Liver (tissue), 9 donors: ENCODE measurements around the gene KIAA0753. TPM values are rescaled to one million over a fixed set of nuclear protein-coding genes. Genes with fewer than 3 reads are reported as not detected.
A peak's percentile ranks its signal among the peaks of the same experiment; 100 is the strongest.

ENCODE experiments used
- DNase-seq: peaks from one replicate; pipeline ENCODE4 v3.0.0-alpha.2; 2017; ENCODE audit warnings: low spot score
- H3K27ac ChIP-seq, 2 donors: one replicate each; pipeline ENCODE4 v1.7.0; 2013; ENCODE audit warnings: inconsistent platforms in 2 of 2, low read length in 2 of 2, control low read depth in 1 of 2, low read depth in 1 of 2, mild to moderate bottlenecking in 1 of 2
- H3K27me3 ChIP-seq, 4 donors: one replicate each; pipeline versions ENCODE4 v1.6.1 to v1.7.0; 2013; ENCODE audit warnings: low read length in 3 of 4, inconsistent platforms in 1 of 4, mild to moderate bottlenecking in 1 of 4, moderate library complexity in 1 of 4; ENCODE audit not compliant: control insufficient read depth in 4 of 4, insufficient read depth in 4 of 4
- H3K36me3 ChIP-seq, 4 donors: one replicate each; pipeline versions ENCODE4 v1.6.1 to v1.7.0; 2013; ENCODE audit warnings: low read length in 3 of 4, mild to moderate bottlenecking in 3 of 4, low read depth in 1 of 4, moderate library complexity in 1 of 4; ENCODE audit not compliant: control insufficient read depth in 4 of 4, insufficient read depth in 3 of 4
- H3K4me1 ChIP-seq, 4 donors: one replicate each; pipeline versions ENCODE4 v1.6.1 to v1.7.0; 2013; ENCODE audit warnings: low read length in 3 of 4, mild to moderate bottlenecking in 3 of 4, moderate library complexity in 1 of 4; ENCODE audit not compliant: control insufficient read depth in 4 of 4, insufficient read depth in 4 of 4
- H3K4me3 ChIP-seq, 3 donors: one replicate each; pipeline versions ENCODE4 v1.6.1 to v1.7.0; 2013; ENCODE audit warnings: low read length in 3 of 3, control low read depth in 1 of 3, low read depth in 1 of 3, mild to moderate bottlenecking in 1 of 3
- H3K9ac ChIP-seq, 2 donors: one replicate each; pipeline ENCODE4 v1.7.0; 2013; ENCODE audit warnings: low read length in 2 of 2, mild to moderate bottlenecking in 2 of 2, moderate library complexity in 2 of 2, control low read depth in 1 of 2, low read depth in 1 of 2
- H3K9me3 ChIP-seq, 4 donors: one replicate each; pipeline versions ENCODE4 v1.6.1 to v1.7.0; 2013; ENCODE audit warnings: low read length in 3 of 4; ENCODE audit not compliant: control insufficient read depth in 4 of 4
- GABPA ChIP-seq, 2 donors: IDR thresholded peaks in 1 of 2; conservative IDR thresholded peaks in 1 of 2; 2 replicates each; pipeline ENCODE4 v1.6.1; 2016; ENCODE audit warnings: antibody characterized with exemption in 2 of 2, mild to moderate bottlenecking in 1 of 2, moderate library complexity in 1 of 2
- HNF4A ChIP-seq, 2 donors: conservative IDR thresholded peaks; 2 replicates each; pipeline ENCODE4 v1.6.1; 2016; ENCODE audit warnings: antibody characterized with exemption in 2 of 2, mild to moderate bottlenecking in 2 of 2
- HNF4G ChIP-seq: IDR thresholded peaks from 2 replicates; pipeline ENCODE4 v1.6.1; 2016; ENCODE audit warnings: antibody characterized with exemption
- JUND ChIP-seq, 2 donors: IDR thresholded peaks; 2 replicates each; pipeline ENCODE4 v1.6.1; 2016; ENCODE audit warnings: antibody characterized with exemption in 2 of 2
- NR2F2 ChIP-seq: IDR thresholded peaks from 2 replicates; pipeline ENCODE4 v1.6.1; 2016; ENCODE audit warnings: antibody characterized with exemption
- RAD21 ChIP-seq, 2 donors: IDR thresholded peaks; 2 replicates each; pipeline ENCODE4 v1.6.1; 2016; ENCODE audit warnings: antibody characterized with exemption in 2 of 2, mild to moderate bottlenecking in 2 of 2
- RXRA ChIP-seq, 2 donors: IDR thresholded peaks; 2 replicates each; pipeline ENCODE4 v1.6.1; 2017 to 2018; ENCODE audit warnings: antibody characterized with exemption in 2 of 2, mild to moderate bottlenecking in 1 of 2
- SP1 ChIP-seq: IDR thresholded peaks from 2 replicates; pipeline ENCODE4 v1.6.1; 2018; ENCODE audit warnings: antibody characterized with exemption, mild to moderate bottlenecking
- YY1 ChIP-seq: IDR thresholded peaks from 2 replicates; pipeline ENCODE4 v1.6.1; 2016; ENCODE audit warnings: antibody characterized with exemption, mild to moderate bottlenecking
- WGBS: extraction: QIAGEN DNeasy Blood & Tissue Kit; methylation state at CpG from one replicate; pipeline ENCODE4 v1.1.7; 2013; 5-methylcytosine and 5-hydroxymethylcytosine counted together
- polyA plus RNA-seq, 2 donors: library from polyadenylated mRNA; stranded (reverse) in 1 of 2; unstranded in 1 of 2; fragments of 200-250 nt in 1 of 2; fragments of >200 nt in 1 of 2; fragmentation: Nextera tagmentation in 1 of 2; extraction: Ambion mirVana in 1 of 2; gene quantifications; one replicate each; pipeline versions ENCODE4 v1.2.1 to v1.2.3, GENCODE V29; 2013 to 2015
- total RNA-seq, 2 donors: library from RNA; depleted of rRNA; stranded (reverse); fragments of >200 nt; gene quantifications; one replicate each; pipeline ENCODE4 v1.2.3, GENCODE V29; 2014
- TF ChIP-seq, protein P1 (sequence below): fragments of 150-350 bp; IDR thresholded peaks from 2 replicates; pipeline ENCODE4 v1.5.1; 2017; ENCODE audit warnings: improper control_type of control experiment, low read depth, low read length; ENCODE audit not compliant: missing input control
- TF ChIP-seq, protein P2 (sequence below): IDR thresholded peaks from 2 replicates; pipeline ENCODE4 v1.6.1; 2016; ENCODE audit warnings: antibody characterized with exemption
- TF ChIP-seq, protein P3 (sequence below): IDR thresholded peaks from 2 replicates; pipeline ENCODE4 v1.6.1; 2016; ENCODE audit warnings: antibody characterized with exemption, mild to moderate bottlenecking
- donor health status: healthy.
- donor health status: healthy.
- donor health status: healthy.
- donor health status: healthy.
- donor health status: healthy.

KIAA0753 gene
- total and polyA plus RNA-seq, 4 donors, result 2.0 to 5.9 (median 3.0) TPM

DNA sequence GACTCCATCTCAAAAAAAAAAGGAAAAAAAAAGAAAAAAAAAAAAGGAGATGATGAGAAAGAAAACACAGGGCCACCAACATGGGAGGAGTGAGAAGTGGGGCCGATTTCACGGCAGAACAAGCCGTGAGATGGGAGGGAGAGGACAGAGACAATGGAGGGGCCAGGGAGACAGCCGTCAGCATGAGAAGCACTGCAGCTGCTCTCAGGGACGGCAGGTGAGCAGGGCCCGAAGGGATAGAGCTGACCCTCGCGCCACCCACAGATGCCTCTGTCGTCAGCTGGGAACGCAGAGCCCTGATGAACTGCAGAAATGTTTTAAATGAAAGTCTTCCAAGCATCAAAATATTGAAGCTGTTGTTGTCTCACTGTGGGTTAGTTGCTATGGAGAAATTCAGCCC, 104.5 kb downstream of the KIAA0753 start:
- H3K4me3 ChIP-seq, result no peak overlapping the region
- H3K9ac ChIP-seq, result no peak overlapping the region
- H3K27me3 ChIP-seq, result no peaks in the 10 kb centered on the region
- 91% methylated on average over 10 of the region's 10 CpGs for WGBS
- no peak overlapping the region for H3K27ac ChIP-seq
- H3K9me3 ChIP-seq, result peaks cover 0 to 7% (median 3%) of the 10 kb centered on the region in 4 donors
- no peak for DNase-seq
- no peaks in the 10 kb centered on the region for H3K36me3 ChIP-seq
- TF ChIP-seq JUND (IDR thresholded peaks at IDR 0.05) (no peak), NR2F2 (no peak), YY1 (no peak)
- H3K4me1 ChIP-seq, result no peaks in the 10 kb centered on the region

DNA sequence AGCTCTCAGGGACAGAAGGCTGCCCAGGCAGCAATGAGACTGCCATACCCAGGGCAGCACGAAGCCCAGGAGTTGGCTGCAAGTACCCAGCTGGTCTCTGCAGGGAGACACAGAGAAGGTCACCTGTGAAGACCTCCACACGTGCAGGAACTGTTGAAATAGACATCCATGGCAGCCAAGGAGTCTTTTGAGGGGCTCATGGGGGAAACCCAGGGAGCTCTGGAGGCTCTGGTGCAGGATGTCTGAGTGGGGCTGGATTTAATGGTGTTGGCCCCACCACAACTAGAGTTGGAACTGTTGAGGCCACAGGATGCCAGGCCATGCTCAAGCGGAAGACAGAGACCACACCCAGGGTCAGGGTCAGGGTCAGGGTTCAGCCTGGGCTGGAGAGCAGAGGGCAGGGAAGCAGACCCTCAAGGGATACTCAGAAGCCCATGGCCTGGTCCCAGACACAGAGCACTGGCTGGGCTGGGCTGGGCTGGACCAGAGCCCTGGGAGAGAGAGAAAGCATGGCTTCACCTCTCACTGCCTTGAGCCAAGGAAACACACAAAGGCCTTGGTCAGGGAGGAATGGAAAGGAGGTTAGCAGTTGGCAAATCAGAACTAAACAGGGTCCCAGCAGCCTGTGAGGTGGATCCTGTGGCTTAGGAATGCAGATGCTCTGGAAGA, 105.5 kb downstream of the KIAA0753 start:
- peaks cover 0 to 7% (median 3%) of the 10 kb centered on the region in 4 donors for H3K9me3 ChIP-seq
- no peaks in the 10 kb centered on the region for H3K4me1 ChIP-seq
- no peak overlapping the region for H3K27ac ChIP-seq
- no peaks in the 10 kb centered on the region for H3K27me3 ChIP-seq
- no peak overlapping the region for H3K9ac ChIP-seq
- TF ChIP-seq SP1 (no peak), RAD21 (IDR thresholded peaks at IDR 0.05) (no peak), NR2F2 (peak; percentile 15)
- TF ChIP-seq, protein P1, sequence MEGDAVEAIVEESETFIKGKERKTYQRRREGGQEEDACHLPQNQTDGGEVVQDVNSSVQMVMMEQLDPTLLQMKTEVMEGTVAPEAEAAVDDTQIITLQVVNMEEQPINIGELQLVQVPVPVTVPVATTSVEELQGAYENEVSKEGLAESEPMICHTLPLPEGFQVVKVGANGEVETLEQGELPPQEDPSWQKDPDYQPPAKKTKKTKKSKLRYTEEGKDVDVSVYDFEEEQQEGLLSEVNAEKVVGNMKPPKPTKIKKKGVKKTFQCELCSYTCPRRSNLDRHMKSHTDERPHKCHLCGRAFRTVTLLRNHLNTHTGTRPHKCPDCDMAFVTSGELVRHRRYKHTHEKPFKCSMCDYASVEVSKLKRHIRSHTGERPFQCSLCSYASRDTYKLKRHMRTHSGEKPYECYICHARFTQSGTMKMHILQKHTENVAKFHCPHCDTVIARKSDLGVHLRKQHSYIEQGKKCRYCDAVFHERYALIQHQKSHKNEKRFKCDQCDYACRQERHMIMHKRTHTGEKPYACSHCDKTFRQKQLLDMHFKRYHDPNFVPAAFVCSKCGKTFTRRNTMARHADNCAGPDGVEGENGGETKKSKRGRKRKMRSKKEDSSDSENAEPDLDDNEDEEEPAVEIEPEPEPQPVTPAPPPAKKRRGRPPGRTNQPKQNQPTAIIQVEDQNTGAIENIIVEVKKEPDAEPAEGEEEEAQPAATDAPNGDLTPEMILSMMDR, result no peak
- DNase-seq, result no peak
- H3K36me3 ChIP-seq, result no peaks in the 10 kb centered on the region
- no peak overlapping the region for H3K4me3 ChIP-seq
- 79% methylated on average over 3 of the region's 3 CpGs for WGBS

DNA sequence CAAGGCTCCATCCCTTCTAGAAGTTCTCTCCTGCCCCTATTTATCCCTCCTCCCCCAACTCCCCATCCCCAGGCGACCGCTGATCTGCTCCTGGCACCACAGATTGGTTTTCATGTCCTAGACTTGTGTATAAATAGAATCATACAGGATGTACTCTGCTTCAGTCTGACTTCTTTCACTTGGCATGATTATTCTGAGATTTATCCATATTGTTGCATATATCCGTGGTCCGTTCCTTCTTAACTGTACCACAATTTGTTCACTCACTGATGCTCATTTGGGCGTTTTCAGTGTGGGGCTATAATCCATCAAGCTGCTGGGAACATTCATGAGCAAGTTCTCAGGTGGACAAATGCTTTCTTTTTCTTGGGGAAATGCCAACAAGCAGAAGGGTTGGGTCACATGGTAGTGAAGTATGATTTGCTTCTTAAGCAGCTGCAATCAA, 108.0 kb downstream of the KIAA0753 start:
- Histone ChIP-seq H3K4me3 (no peak overlapping the region), H3K9ac (no peak overlapping the region), H3K27ac (no peak overlapping the region), H3K4me1 (no peaks in the 10 kb centered on the region), H3K36me3 (no peaks in the 10 kb centered on the region), H3K27me3 (no peaks in the 10 kb centered on the region), H3K9me3 (no peaks in the 10 kb centered on the region)
- TF ChIP-seq HNF4G (no peak), RXRA (IDR thresholded peaks at IDR 0.05) (no peak), SP1 (no peak), NR2F2 (no peak), GABPA (IDR thresholded peaks at IDR 0.05 in 1 of 2, conservative IDR thresholded peaks at IDR 0.05 in 1 of 2) (no peak), HNF4A (conservative IDR thresholded peaks at IDR 0.05) (no peak), RAD21 (IDR thresholded peaks at IDR 0.05) (no peak), YY1 (no peak)
- TF ChIP-seq, protein P2, sequence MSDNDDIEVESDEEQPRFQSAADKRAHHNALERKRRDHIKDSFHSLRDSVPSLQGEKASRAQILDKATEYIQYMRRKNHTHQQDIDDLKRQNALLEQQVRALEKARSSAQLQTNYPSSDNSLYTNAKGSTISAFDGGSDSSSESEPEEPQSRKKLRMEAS, result no peak
- TF ChIP-seq, protein P3, sequence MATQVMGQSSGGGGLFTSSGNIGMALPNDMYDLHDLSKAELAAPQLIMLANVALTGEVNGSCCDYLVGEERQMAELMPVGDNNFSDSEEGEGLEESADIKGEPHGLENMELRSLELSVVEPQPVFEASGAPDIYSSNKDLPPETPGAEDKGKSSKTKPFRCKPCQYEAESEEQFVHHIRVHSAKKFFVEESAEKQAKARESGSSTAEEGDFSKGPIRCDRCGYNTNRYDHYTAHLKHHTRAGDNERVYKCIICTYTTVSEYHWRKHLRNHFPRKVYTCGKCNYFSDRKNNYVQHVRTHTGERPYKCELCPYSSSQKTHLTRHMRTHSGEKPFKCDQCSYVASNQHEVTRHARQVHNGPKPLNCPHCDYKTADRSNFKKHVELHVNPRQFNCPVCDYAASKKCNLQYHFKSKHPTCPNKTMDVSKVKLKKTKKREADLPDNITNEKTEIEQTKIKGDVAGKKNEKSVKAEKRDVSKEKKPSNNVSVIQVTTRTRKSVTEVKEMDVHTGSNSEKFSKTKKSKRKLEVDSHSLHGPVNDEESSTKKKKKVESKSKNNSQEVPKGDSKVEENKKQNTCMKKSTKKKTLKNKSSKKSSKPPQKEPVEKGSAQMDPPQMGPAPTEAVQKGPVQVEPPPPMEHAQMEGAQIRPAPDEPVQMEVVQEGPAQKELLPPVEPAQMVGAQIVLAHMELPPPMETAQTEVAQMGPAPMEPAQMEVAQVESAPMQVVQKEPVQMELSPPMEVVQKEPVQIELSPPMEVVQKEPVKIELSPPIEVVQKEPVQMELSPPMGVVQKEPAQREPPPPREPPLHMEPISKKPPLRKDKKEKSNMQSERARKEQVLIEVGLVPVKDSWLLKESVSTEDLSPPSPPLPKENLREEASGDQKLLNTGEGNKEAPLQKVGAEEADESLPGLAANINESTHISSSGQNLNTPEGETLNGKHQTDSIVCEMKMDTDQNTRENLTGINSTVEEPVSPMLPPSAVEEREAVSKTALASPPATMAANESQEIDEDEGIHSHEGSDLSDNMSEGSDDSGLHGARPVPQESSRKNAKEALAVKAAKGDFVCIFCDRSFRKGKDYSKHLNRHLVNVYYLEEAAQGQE, result no peak
- DNase-seq, result no peak
- WGBS, result 93% methylated on average over 5 of the region's 5 CpGs
